NCI-H526 treated with DMSO at 0.1 percent for 48 hours (cell line): Measurements from ENCODE around the gene MIEF1.

ENCODE experiments used
- DNase-seq: peaks from one replicate; lab custom pipeline; 2025; lab: John Stamatoyannopoulos, UW

MIEF1 gene

DNA sequence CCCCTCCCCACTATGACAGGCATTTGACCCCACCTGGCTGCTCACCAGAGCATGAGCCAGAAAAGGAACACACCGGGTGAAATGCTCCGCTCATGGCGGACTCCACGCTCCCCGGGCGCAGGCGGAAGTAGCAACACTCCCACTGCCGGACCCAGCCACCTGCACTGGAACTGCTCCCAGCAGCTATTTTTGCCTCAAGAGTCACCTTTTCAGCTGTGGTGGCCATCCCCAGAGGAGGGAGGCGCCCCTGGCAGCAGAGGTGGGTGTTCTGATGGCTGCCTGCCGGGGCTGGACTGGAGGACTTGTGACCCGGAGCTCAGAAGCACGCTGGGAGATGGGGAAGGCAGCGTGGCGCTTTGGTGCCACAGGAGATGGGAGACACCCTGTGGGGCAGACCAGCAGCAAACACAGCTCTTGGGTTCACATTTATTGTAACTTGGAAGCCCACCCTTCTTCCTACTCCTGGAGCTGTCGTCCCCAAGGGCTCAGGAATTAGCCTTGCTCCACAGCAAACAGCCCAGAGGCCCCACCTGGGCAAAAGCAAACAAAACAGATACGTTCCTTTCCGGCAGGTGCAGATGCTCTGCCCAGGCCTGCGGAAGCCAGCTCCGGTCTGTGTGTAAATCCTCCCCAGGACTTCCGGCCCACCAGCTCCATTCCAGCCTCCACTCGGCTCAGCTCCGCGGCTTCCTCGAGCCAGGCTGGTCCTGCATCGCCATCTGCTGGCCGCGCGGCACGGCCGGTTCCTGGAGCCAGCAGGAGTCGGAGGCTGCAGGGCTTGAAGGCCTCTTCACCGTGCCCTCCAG lies 26.8 kb downstream of the MIEF1 start:
- DNase-seq = peak; percentile 84

DNA sequence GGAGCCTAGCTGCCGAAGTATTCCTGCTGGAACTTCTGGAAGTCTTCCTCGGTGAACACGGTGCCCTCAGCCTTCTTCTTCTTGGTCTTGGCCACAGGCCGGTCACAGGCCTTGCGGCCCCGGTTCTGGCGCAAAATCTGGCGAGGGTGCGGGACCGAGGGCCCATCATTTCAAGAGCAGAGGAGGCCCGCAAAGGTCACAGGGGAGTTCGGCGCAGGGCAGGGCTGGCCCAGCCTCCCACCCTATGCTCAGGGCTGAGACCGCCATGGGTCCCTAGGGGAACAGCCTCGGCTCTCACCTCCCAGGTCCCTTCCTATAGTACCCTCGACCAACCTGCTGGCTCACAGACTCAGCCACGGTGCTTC lies 27.4 kb downstream of the MIEF1 start:
- no peak for DNase-seq

- no peak for DNase-seq
These were observed 28.0 kb downstream of the MIEF1 start for GRCh38 chr22:39530116-39530515.

- DNase-seq = peak; percentile 37
These were observed 28.7 kb downstream of the MIEF1 start for GRCh38 chr22:39530692-39531331.

GRCh38 chr22:39532215-39533073 lies 30.4 kb downstream of the MIEF1 start, which contains the start of gene RPS19BP1:
RPS19BP1 (minus strand) TSS chr22:39532748; CDS start chr22:39532738, 10 bp downstream.
- peak; percentile 96 for DNase-seq

DNA sequence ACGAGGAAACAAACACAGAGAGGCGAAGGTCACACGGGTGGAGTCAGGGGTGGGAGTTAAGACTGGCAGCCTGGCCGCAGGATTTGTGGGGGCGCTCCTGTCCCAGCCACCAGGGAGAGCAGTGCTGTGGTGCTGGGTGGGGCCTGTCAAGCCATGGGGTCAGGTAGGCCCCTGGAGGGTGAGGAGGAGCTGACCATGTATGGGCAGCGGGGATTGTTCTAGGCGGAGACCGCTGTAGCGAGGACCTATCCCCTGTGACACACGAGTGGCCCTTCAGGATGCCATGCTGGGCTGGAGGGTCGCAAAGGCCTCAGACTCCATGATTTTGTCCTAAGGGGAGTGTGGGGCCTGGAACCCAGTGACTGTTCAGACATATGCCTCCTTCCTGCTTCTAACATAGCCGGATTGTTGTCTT lies 32.0 kb downstream of the MIEF1 start:
- DNase-seq = no peak

- DNase-seq = no peak
These were observed 32.7 kb downstream of the MIEF1 start for GRCh38 chr22:39534591-39535356.

DNA sequence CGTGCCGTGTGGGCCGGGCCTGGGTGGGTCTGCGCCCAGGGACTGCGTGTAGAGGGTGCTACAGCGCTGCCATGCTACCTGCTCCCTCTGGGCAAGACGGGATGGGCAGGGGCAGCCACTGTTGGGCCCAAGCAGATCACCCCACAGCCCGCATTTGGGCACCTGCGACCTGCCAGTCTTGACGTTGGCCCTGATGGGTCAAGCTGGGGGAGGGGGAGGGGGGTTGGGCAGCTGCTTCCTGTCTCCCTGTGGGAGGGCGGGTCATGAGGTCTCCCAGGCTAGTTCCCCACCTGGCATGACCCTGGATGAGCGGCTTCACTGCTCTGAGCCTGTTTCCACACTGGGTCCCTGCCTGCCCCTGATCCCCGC lies 33.3 kb downstream of the MIEF1 start:
- no peak for DNase-seq

GRCh38 chr22:39535831-39536449 lies 33.9 kb downstream of the MIEF1 start:
- DNase-seq = no peak

GRCh38 chr22:39536711-39537110 lies 34.6 kb downstream of the MIEF1 start:
- no peak for DNase-seq

DNA sequence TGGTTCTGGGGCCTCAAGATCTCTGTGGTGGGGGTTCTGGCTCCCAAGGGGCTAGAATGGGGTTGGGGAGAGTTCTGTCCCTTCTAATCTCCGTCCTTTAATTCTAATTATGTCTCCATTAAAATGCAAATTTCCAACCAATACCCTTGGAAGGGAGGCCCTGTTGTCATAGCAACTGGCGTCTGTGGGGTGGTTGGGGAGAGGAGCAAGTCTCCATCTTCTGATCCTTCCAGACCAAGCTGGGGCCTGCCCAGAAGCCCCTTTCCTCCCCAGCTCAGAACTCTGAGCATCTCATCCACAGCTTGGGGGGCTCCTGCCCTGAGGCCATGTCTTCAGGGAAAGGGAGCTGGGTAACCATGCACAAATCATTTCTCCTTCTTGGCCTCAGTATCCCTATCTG lies 35.9 kb downstream of the MIEF1 start:
- DNase-seq = no peak

- peak; percentile 11 for DNase-seq
These were observed 41.0 kb downstream of the MIEF1 start for GRCh38 chr22:39543095-39543494.

DNA sequence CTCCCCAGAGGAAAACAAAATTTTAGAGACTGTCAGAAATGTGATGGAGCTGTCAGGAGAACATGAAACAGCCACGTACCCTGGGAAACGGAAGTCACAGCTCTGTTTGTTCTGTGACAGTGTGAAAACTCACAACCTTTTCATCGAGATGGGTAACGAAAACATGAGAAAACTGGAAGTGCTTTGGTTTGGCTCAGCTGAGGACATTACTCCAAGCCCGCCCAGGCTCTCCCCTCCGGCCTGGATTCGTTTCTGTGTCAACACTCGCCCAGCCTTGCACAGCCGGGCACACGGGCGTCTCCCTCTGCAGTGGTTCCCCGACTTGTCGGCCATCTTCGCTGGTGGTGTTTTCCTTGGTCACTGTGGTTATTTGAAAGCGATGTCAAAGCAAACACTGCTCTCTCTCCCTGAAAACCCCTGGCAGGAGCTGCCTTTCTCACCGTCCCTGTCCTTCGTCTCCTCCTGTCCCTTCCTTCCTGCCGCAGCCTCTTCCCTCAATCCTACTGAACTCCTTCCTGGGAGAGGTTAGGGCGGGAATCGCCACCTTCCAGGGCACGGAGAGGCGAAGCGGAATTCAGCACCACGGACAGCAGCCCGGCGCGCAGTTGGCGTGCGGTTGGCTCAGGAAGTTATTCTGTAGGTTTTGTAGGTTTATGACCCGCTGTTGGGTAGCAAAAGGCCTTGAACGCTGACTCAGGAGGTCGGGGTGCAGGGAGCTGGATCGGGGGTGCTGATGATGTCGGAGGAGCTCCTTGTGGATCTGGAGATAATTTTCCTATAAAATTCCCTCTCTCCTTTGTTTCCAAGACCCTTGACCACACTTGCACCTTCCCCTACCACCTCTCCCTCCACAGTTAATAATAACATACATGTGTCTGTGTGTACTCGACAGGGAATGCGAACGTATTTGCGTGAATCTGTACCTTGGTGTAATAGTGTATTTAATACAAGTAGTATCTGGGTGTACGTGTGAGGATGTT lies 43.6 kb downstream of the MIEF1 start:
- DNase-seq = no peak

DNA sequence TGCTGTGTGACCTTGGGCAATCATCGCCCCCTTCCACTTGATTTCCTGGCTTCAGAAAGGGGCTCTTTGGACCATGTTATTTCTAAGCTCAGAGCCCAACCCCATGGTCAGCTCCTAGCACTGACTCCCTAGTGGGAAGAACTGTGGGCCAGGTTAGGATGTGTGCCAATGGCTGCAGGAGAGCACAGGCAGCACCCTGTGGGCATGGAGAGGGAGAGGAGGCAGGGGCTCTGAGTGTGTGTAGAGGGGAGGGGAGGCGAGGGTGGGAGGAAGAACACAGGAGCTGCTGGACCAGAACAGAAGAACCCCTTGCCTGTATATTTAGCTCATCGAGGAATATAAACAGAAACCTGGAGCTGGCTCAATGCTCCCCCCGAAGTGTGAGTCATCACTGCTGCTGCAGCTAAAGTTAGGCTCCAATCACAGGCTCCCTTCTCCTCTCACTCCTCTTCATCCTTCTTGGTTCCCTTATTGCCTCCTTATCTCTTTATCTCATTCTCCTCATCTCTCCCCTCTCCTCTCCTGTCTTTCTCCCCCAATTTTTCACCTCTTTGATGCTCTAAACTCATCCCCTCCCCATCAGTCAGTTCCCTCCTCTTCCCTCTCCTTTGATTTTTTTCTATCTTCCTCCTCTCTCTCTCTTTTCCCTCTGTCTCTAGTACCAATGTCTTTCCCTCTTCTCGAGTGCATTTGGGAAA lies 44.9 kb downstream of the MIEF1 start:
- no peak for DNase-seq

GRCh38 chr22:39547587-39547947 lies 45.5 kb downstream of the MIEF1 start:
- no peak for DNase-seq

GRCh38 chr22:39553429-39553828 lies 51.3 kb downstream of the MIEF1 start:
- DNase-seq = no peak

- no peak for DNase-seq
These were observed 52.1 kb downstream of the MIEF1 start for GRCh38 chr22:39554151-39554550.

GRCh38 chr22:39556970-39557841 lies 55.1 kb downstream of the MIEF1 start:
- DNase-seq = no peak

DNA sequence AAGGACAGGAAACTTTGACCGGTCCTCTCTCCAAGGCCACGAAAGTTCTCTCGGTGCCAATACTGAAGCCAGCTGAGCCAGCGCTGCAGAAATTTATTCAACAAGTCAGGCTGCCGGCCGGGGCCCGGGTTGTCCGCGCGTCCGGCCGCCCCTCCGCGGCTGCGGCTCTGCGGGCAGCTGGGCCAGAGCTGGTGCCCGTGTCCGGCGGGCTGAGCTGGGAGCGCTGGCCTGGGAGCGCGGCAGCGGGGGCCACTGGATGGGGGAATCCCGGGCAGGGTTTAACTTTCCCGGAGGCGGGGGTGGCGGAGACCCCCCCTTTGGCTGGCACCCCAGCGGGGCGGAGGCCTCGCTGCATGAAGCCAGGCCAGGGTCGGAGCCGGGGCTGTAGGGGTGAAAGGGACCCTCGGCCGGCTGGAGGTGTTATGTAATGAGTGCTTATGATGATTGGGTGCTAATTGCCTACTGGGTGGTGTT lies 56.2 kb downstream of the MIEF1 start:
- no peak for DNase-seq
